PC-3 (cell line): ENCODE measurements around the gene IZUMO4.

Experiments
- CTCF ChIP-seq: fragments of 300-600 bp; sonication (generic); conservative IDR thresholded peaks from 2 replicates; pipeline ENCODE4 v1.5.1; 2017; ENCODE audit warnings: antibody characterized with exemption, low read depth, mild to moderate bottlenecking, low read length
- EZH2 ChIP-seq: fragments of 300-600 bp; sonication (generic); IDR thresholded peaks from one replicate; pipeline ENCODE4 v1.6.1; 2017; ENCODE audit warnings: antibody characterized with exemption, mild to moderate bottlenecking, low read length; ENCODE audit not compliant: unreplicated experiment
- EZH2phosphoT487 ChIP-seq: fragments of 300-600 bp; sonication (generic); IDR thresholded peaks from 2 replicates; pipeline ENCODE4 v1.6.1; 2018; ENCODE audit warnings: mild to moderate bottlenecking, antibody characterized with exemption, low read length, borderline replicate concordance

DNA sequence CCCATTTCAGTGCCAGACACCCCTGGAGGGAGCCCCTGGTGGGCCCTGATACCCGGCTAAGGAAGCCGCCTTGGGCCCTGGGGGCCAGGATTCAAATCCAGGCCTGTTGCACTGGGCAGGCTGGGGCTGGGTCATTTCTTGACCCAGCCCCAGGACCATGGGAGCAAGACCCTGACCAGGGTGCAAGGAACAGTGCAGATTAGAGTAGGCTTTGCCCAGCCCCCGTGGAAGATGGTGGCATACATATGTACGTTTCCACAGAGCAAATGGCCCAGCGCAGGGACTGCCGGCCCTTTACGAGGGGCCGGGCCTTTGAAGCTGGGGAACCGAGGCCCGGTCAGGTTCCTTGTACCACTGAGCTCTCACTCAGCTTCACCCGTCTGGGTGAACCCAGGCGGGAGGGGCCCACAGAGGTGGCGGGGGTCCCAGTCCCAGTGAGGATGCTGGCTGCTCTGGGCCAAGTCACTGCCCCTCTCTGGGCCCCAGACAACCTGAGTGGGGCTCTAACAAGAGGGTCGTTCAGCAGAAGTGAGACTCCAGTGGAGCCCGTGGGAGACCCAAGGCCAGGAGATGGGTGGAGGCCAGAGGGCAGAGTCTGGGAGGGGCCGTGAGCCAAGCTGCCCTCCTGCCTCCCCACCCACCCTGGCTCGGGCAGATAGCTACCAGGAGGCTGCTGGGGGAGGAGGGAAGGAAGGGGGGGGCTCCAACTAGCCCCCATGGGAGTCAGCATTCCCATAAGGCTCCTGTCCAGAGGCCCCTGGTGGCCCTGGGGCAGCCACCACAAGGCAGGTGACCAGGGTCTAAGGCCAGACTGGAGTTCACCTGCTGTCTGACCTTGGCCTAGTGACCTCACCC is 48.4 kb upstream of the IZUMO4 start:
- no peak for TF ChIP-seq CTCF
- no peak for TF ChIP-seq EZH2phosphoT487
- TF ChIP-seq EZH2, result no peak
